ENCODE measurements around the gene MATN4.
A peak's percentile ranks its signal among the peaks of the same experiment; 100 is the strongest.
"Not testable (repeated sequence)": the region's sequence is repeated elsewhere in the genome, so short reads cannot be mapped to it uniquely, and the experiment has no call there.

The MATN4 gene

GRCh38 chr20:45308117-45308778 is at the start of gene MATN4:
MATN4 (minus strand) TSS chr20:45308299; CDS start chr20:45305582, 2,717 bp downstream.
- no peak for DNase-seq (ENCODE audit: low read depth in 2 of 3, low spot score in 1 of 3)

GRCh38 chr20:45355209-45356084 is 47.3 kb upstream of the MATN4 start:
- DNase-seq (ENCODE audit: low read depth in 2 of 3, low spot score in 1 of 3), result no peak

- no peak for DNase-seq (ENCODE audit: low read depth in 2 of 3, low spot score in 1 of 3)
Measured at GRCh38 chr20:45354423-45355208, 46.5 kb upstream of the MATN4 start.

DNA sequence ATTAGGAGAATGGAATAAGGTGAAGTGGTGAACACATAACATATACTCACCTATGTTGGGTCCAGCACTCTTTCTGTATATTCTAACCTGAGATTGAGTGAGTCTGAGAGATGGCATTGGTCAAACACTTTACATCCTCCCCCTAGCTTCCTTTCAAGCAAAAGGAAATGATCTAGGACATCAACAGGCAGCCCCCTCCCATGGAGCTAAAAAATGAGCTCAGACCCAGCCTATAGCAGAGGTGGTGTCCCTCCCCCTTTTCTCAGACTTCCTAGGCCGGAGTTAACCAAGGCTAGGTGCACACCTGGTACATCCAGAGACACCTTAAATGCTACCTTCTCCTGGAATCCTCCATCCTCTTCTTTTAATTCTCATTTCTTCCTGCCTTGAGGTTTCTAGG is 45.6 kb upstream of the MATN4 start:
- no peak for DNase-seq (ENCODE audit: low read depth in 2 of 3, low spot score in 1 of 3)

DNA sequence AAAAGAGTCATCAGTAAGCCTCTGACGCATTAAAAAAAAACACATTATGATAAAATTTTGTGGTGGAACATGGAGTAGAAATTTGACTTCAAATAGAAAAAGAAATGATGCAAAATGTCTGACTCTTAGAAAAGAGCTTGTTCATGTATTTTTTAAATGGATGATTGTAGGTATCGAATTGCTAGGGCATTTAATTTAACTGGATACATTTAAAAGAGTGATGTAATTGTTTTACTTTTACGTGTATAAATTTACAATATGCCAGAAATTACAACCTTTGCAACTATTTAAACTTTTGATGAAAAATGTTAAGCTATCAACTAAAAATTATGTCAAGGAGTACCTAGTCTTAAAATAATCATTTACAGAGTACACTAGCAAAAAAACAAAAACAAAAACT is 44.6 kb upstream of the MATN4 start:
- no peak for DNase-seq (ENCODE audit: low read depth in 2 of 3, low spot score in 1 of 3)

GRCh38 chr20:45350795-45351194 is 42.7 kb upstream of the MATN4 start:
- not testable (repeated sequence) for DNase-seq (ENCODE audit: low read depth in 2 of 3, low spot score in 1 of 3)

DNA sequence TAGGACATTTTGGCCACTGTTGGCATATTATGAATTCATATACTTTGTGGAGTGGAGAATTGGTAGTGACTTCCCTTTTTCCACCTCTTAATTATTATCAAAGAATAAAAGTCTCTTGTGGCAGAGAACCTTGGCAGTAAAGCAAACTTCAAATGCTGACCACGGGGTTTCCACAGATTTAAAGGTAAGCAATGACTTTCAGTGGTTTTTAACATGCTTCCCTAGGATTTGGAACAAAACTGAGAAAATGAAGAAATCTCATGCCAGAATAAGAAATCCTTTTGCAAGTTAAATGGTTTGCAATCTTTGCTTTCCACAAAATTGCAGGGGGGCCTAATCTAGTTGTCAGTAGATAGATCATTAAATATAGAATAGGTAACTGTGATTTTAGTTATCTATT is 42.1 kb upstream of the MATN4 start:
- no peak for DNase-seq (ENCODE audit: low read depth in 2 of 3, low spot score in 1 of 3)

DNA sequence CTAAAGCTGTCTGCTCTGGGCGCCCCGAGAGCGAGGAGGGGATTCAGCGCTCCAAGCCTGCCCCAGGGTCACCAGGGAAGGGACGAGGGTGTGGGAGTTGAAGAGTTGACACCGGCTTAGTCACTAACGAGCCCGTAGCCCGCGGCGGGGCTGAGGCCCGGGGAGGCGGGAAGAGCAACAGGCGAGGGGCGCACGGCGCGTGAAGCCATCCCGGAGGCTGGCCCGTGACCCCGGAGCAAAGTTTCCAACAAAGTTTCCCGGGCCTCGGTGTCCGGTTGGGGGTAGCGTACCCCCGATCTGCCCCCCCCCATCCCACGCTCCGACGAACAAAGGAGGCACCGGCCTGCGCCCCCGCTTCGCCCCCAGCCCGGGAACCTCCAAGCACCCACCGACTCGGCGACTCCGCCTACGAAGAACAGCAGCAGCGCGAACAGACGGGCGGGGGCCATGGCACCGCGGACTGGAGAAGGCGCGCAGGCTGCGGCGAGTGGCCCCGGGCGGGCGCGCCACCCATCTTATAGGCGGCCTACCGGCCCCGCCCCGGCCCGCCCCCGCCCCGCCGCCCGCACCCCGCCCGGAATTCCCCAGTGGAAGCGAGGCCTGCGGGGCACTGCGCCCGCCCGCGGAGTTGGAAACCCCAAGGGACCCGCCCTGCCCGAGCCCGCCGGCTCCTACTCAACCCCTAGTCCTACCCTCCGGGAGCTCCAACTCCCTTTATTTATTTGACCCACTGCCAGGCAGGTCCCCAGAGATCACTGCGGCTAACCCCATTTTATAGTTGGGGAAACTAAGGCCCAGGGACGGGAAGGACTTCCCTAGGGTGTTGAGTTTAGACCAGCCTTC is 40.1 kb upstream of the MATN4 start, which contains the start of gene SDC4:
TSS of gene SDC4 (minus strand) at position 489 of the 843 bp plus-strand sequence. CDS start at position 449, 40 bp downstream.
- peak; percentile 38 to 58 (median 45) for DNase-seq (ENCODE audit: low read depth in 2 of 3, low spot score in 1 of 3)

DNA sequence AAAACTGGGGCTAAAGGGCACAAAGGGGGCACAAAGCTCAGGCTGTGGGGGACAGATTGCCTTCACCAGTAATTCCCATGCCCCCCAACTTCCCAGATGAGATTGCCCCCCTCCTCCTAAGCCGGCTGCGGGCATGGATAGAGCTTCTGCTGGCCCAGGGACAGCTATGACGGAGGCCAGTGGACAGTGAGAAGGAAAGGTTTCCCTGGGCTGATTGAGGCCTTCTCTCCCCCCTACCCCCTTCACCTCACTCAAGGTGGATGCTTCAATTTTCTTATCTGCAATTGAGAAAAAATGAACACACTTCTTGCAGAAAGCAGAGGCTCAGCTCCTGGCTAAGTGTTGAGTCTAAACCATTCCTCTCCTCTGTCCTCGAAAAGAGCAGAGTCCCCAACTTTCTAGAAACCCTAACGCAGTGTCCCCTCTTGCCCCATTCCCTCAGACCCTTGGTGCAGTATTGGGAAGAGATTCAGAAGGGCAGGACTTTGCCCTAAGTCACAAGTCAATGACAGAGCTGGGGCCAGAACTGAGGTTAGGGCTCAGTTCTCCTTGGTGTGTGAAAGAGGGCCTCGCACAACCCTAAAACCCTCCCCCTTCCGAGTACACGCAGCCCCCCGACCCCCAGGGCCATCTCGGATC is 39.3 kb upstream of the MATN4 start:
- no peak for DNase-seq (ENCODE audit: low read depth in 2 of 3, low spot score in 1 of 3)

GRCh38 chr20:45346851-45347250 is 38.8 kb upstream of the MATN4 start:
- no peak for DNase-seq (ENCODE audit: low read depth in 2 of 3, low spot score in 1 of 3)

DNA sequence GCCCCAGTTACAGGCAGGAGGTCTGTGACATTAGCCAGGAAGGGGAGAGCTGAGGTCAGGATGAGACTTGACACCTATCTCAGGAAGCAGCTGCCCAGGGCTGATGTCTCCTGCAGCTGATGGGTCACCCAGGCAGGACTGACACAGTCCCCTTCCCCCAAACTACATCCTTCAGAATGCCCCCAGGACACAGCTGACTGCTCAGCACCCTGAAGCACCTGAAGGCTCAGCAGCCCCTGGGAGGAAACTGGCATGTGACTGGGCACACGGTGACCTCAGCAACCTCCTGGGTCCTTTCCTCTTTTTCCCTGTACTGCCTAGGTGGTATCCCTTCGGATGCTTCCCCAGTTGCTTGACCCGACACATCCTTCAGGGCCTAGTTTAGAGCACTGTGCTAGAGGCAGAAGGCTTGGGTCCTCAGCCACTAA is 38.2 kb upstream of the MATN4 start:
- DNase-seq (ENCODE audit: low read depth in 2 of 3, low spot score in 1 of 3), result no peak

DNA sequence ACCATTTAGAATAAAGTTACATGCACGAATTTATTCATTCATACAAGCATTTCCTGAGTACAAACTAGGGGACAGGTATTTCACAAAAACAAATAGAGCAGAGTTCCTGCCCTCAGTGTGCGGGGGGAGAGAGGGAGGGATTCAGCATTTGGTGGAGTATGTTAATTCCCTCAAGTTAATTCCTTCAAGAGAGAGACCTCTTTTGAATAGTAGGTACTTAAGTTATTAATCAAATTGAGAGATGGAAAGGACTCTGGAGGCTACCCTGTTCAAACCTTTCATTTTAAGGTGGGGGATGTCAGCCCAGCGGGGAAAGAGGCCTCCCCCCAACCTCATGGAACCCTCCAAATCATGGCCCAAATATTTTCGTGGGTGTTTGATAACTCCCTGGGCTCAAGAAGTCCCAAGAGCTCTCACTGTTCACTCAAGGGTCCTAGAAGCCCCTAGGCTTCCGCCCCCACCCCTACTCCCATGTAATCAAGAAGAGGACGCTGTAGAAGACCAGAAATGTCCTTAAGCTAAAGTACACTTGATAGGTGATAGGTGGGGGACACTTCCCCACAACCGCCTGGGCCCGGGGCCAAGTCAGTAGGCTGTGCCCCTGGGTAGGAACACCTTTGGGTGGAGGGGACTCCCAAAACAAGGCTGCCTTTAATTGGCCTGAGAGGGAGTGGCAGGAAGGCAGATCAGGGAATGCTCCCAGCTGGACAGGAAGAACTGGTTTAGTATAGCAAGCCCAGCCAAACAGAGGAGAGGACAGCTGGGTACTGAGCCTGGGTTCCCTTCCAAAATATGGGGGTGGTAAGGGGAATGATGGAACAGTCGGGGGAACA is 37.2 kb upstream of the MATN4 start:
- DNase-seq (ENCODE audit: low read depth in 2 of 3, low spot score in 1 of 3), result no peak

DNA sequence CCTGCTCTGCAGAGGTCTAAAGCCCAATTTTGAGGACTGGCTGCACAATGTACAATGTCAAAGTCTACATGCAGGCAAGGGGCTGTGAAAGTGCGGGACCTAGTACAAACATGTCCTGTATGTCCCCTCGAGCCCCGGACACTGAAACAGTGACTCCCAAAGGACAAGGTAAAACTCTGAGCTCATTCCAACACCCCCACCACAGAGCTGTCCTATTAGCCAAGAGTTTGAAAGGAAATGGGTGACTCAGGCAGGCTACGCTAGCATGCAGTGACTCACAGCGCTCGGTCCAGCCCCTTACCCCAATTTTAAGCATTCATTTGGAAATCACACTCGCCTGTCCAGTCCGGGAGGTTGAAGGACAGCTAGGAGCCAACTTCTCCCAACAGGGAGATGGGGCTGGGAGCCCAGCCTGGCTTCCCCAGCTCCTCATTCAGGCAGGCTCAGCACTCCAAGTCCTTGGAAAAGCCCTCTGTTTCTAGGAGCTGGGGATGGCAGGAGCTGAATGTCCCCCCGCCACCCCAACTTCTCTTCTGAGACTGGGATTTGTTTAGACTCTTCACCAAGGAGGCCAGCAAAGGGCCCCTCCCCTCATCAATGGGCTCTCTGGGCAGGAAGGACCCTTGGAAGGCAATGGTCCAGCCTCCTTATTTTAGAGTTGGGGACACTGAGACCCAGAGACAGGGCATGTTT is 36.2 kb upstream of the MATN4 start:
- no peak for DNase-seq (ENCODE audit: low read depth in 2 of 3, low spot score in 1 of 3)

- no peak for DNase-seq (ENCODE audit: low read depth in 2 of 3, low spot score in 1 of 3)
Measured at GRCh38 chr20:45343532-45344167, 35.6 kb upstream of the MATN4 start.

- DNase-seq (ENCODE audit: low read depth in 2 of 3, low spot score in 1 of 3), result no peak
Measured at GRCh38 chr20:45342855-45343531, 34.9 kb upstream of the MATN4 start.

DNA sequence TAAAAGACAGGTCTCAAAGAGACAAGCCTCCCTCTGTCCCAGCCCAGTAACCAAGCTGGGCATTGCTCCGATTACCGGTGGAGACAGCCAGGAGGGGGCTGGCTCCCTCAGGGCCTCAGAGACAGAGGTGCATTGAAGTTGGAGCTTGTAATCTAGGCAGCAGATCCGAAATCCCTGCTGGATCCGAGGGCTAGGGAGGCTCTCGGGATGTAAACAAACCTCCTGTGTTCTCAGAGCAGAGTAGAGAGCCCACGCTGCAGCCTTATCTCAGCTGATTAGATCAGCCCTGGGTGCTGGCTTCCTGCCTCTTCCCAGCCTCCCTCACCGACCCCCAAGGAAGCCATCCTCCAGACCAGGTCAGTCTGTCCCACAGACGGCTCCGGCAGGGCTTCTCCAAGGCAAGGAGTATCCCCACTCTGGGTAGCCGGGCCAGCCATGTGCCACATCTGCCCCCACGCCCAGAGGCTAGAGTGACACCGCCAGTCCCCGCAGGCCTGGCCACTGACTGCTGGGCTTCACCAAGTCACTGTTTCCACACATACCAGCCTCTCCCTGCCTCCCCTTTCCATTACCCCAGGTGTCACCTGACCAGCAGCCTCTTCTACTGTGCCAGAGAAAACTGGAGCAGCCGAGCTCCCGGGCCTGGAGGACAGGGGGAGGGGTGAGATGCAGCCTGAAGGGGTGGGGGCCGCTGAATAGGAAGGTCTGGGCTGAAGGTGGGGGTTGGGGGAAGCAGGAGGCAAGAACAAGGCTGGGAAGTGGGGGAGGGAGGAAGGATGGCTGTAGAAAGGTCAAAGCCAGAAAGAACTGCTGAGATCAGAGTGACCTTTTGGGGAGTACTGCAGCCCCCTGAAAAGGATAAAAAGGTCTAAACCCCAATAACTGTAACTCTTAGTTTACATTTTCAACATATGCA is 34.1 kb upstream of the MATN4 start:
- no peak for DNase-seq (ENCODE audit: low read depth in 2 of 3, low spot score in 1 of 3)

DNA sequence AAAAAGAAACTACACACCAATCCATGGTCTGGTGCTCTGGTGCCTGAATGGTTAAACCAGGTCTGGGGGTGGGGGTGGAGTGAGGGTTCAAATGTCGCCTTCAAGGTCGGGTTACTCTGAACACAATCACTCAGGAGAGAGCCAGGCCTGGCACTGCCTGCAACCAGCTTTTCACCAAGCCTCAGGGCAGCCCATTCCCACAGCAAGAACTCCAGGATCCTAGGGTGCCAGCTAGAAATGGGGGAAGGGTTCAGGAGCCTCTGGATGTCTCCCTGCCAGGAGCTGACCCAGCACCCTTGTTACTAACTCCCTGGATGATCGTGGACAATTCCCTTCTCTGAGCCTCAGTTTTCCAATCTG is 33.5 kb upstream of the MATN4 start:
- DNase-seq (ENCODE audit: low read depth in 2 of 3, low spot score in 1 of 3), result no peak

Measured in stimulated activated CD4-positive, alpha-beta T cell treated with anti-CD3 and anti-CD28 coated beads, Interleukin-12 subunit alpha, Interleukin-12 subunit beta, amount 100 ng/mL, for 48 hours (primary cell).